HUES6 (cell line): ENCODE measurements around the gene HTRA1.

Experiments
- H3K27ac ChIP-seq: 2 replicates; pipeline ENCODE4 v1.7.0; 2013; ENCODE audit warnings: low read depth, mild to moderate bottlenecking, low read length, inconsistent platforms
- H3K27me3 ChIP-seq: 2 replicates; pipeline ENCODE4 v1.6.1; 2013; ENCODE audit warnings: low read length; ENCODE audit not compliant: control insufficient read depth, insufficient read depth
- H3K36me3 ChIP-seq: 2 replicates; pipeline ENCODE4 v1.6.1; 2013; ENCODE audit warnings: low read length; ENCODE audit not compliant: control insufficient read depth, insufficient read depth
- H3K4me1 ChIP-seq: 2 replicates; pipeline ENCODE4 v1.6.1; 2013; ENCODE audit warnings: low read length; ENCODE audit not compliant: control insufficient read depth, insufficient read depth
- H3K4me3 ChIP-seq: 2 replicates; pipeline ENCODE4 v1.5.1; 2013; ENCODE audit warnings: low read depth, low read length
- H3K9ac ChIP-seq: one replicate; pipeline ENCODE4 v1.6.1; 2013; ENCODE audit warnings: mild to moderate bottlenecking, low read length
- H3K9me3 ChIP-seq: 2 replicates; pipeline ENCODE4 v1.6.1; 2013; ENCODE audit warnings: low read depth, low read length; ENCODE audit not compliant: control insufficient read depth, insufficient read depth

HTRA1 gene

DNA sequence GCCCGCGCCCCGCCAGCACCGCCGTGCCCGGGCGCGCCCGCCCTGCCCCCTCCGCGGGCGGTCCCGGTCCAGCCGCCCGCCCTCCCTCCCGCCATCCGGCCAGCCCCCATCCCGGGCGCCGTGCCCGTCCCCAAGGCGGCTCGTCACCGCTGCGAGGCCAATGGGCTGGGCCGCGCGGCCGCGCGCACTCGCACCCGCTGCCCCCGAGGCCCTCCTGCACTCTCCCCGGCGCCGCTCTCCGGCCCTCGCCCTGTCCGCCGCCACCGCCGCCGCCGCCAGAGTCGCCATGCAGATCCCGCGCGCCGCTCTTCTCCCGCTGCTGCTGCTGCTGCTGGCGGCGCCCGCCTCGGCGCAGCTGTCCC, at the start of gene HTRA1:
HTRA1 (plus strand) TSS at position 187 of the 362 bp plus-strand sequence; CDS start at position 287, 100 bp downstream.
- H3K36me3 ChIP-seq: no peaks in the 10 kb centered on the region
- H3K27me3 ChIP-seq: peaks cover 82% of the 10 kb centered on the region
- H3K4me1 ChIP-seq: peaks cover 19% of the 10 kb centered on the region
- H3K4me3 ChIP-seq: peak within 1 kb of the TSS; percentile 80
- H3K27ac ChIP-seq: no peak within 1 kb of the TSS
- H3K9ac ChIP-seq: peak within 1 kb of the TSS; percentile 62
- no peaks in the 10 kb centered on the region for H3K9me3 ChIP-seq

DNA sequence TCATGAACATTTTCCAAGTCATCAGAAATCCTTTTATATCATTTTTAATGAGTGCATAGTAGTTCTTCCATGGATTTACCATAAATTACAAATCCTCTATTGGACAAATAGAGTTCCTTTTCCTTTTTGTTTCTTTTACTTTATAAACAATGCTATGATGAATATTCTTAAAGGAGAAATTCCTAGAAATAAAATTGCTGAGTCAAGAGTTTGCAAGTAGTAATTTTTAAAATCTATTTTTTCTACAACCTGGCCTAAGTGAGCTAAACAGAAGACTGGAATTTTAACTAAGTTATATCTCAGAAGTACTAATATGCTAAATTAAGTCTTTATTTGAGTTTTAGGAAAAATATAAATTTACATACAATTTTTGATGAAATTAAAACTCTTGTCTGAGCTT, 48.0 kb upstream of the HTRA1 start:
- Histone ChIP-seq H3K36me3 (peaks cover 25% of the 10 kb centered on the region), H3K27ac (no peak overlapping the region), H3K27me3 (no peaks in the 10 kb centered on the region), H3K4me1 (no peaks in the 10 kb centered on the region), H3K4me3 (no peak overlapping the region), H3K9me3 (no peaks in the 10 kb centered on the region), H3K9ac (no peak overlapping the region)

GRCh38 chr10:122417667-122418066, 43.7 kb upstream of the HTRA1 start:
- no peak overlapping the region for H3K27ac ChIP-seq
- no peak overlapping the region for H3K4me3 ChIP-seq
- peaks cover 36% of the 10 kb centered on the region for H3K36me3 ChIP-seq
- no peak overlapping the region for H3K9ac ChIP-seq
- H3K9me3 ChIP-seq: no peaks in the 10 kb centered on the region
- H3K4me1 ChIP-seq: no peaks in the 10 kb centered on the region
- no peaks in the 10 kb centered on the region for H3K27me3 ChIP-seq

DNA sequence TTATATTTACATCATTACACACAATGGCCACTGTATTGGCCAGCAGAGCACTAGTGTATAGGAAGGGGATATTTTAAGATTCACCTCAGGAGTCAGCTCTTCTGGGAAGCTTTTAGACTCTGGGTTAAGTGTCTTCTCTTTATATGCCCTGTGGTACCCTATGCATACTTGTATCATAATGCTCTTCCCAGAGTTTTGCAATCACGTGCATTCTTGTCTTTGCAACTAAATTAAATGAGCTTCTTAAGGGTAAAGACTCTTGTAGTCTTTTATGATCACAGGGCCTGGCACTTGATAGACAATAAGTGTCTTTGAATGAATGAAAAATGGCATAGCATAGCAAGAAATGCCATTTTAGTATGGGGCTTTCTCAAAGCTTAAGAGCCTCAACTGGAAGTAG, 42.3 kb upstream of the HTRA1 start:
- H3K36me3 ChIP-seq: peaks cover 36% of the 10 kb centered on the region
- no peaks in the 10 kb centered on the region for H3K27me3 ChIP-seq
- H3K27ac ChIP-seq: no peak overlapping the region

DNA sequence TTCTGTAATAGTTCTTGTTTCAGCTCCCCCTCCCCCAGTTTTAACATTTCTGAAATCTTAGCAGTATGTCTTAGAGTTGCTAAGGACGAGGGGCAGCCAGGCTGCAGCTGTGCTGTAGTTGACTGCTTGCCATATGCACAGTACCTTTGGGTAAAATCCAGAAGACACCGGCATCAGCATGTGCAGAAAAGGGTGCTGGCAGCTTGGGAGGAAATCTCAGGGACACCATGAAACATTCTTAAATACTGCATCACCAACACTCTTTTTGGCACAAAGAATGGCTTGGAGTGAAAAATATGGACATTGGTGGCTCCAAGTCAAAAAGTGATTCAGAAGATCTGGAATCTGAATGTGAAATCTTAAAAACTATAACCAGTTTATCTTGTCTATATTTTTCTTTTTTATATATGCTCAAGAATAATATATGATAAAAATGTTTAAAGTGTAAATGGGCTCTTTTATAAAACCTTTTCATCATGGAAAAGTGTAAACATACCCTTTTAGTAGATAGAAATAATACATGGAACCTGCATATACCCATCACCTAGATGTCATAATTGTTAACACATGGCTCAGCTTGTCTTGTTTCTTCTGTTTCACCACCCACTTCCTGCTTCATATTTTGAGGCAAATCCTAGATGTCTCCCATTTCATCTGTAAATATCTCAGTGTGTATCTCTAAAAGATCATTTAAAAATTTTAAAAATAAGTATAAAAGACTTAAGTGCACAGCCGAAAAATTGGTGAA, 41.3 kb upstream of the HTRA1 start:
- peaks cover 29% of the 10 kb centered on the region for H3K36me3 ChIP-seq
- no peaks in the 10 kb centered on the region for H3K9me3 ChIP-seq
- H3K4me1 ChIP-seq: no peaks in the 10 kb centered on the region
- no peak overlapping the region for H3K27ac ChIP-seq
- no peaks in the 10 kb centered on the region for H3K27me3 ChIP-seq
- no peak overlapping the region for H3K9ac ChIP-seq
- H3K4me3 ChIP-seq: no peak overlapping the region

More for the DNA sequence above, 42.3 kb upstream of the HTRA1 start:
- Histone ChIP-seq H3K4me3 (no peak overlapping the region), H3K4me1 (no peaks in the 10 kb centered on the region), H3K9me3 (no peaks in the 10 kb centered on the region), H3K9ac (no peak overlapping the region)

GRCh38 chr10:122420624-122421007, 40.7 kb upstream of the HTRA1 start:
- Histone ChIP-seq H3K27ac (no peak overlapping the region), H3K36me3 (peaks cover 25% of the 10 kb centered on the region), H3K9ac (no peak overlapping the region), H3K27me3 (no peaks in the 10 kb centered on the region), H3K4me3 (no peak overlapping the region), H3K4me1 (no peaks in the 10 kb centered on the region), H3K9me3 (no peaks in the 10 kb centered on the region)

- H3K4me1 ChIP-seq: no peaks in the 10 kb centered on the region
- H3K9ac ChIP-seq: no peak overlapping the region
- H3K4me3 ChIP-seq: no peak overlapping the region
- peaks cover 20% of the 10 kb centered on the region for H3K36me3 ChIP-seq
- no peak overlapping the region for H3K27ac ChIP-seq
- no peaks in the 10 kb centered on the region for H3K27me3 ChIP-seq
- H3K9me3 ChIP-seq: no peaks in the 10 kb centered on the region
These were observed 40.2 kb upstream of the HTRA1 start for GRCh38 chr10:122421054-122421625.

GRCh38 chr10:122421742-122422141, 39.6 kb upstream of the HTRA1 start:
- H3K27ac ChIP-seq: no peak overlapping the region
- no peak overlapping the region for H3K4me3 ChIP-seq
- H3K27me3 ChIP-seq: no peaks in the 10 kb centered on the region
- H3K4me1 ChIP-seq: no peaks in the 10 kb centered on the region
- no peak overlapping the region for H3K9ac ChIP-seq
- H3K36me3 ChIP-seq: peaks cover 17% of the 10 kb centered on the region
- H3K9me3 ChIP-seq: no peaks in the 10 kb centered on the region

GRCh38 chr10:122422266-122422989, 38.9 kb upstream of the HTRA1 start:
- H3K27ac ChIP-seq: no peak overlapping the region

GRCh38 chr10:122424059-122424458, 37.3 kb upstream of the HTRA1 start:
- H3K27me3 ChIP-seq: no peaks in the 10 kb centered on the region
- H3K36me3 ChIP-seq: peaks cover 15% of the 10 kb centered on the region
- no peak overlapping the region for H3K9ac ChIP-seq
- no peak overlapping the region for H3K4me3 ChIP-seq
- no peaks in the 10 kb centered on the region for H3K4me1 ChIP-seq
- H3K9me3 ChIP-seq: no peaks in the 10 kb centered on the region
- H3K27ac ChIP-seq: no peak overlapping the region

More at GRCh38 chr10:122422266-122422989, 38.9 kb upstream of the HTRA1 start:
- peaks cover 17% of the 10 kb centered on the region for H3K36me3 ChIP-seq
- H3K4me3 ChIP-seq: no peak overlapping the region
- no peaks in the 10 kb centered on the region for H3K9me3 ChIP-seq
- H3K27me3 ChIP-seq: no peaks in the 10 kb centered on the region
- H3K4me1 ChIP-seq: no peaks in the 10 kb centered on the region
- no peak overlapping the region for H3K9ac ChIP-seq

GRCh38 chr10:122426829-122427228, 34.5 kb upstream of the HTRA1 start:
- Histone ChIP-seq H3K4me3 (no peak overlapping the region), H3K4me1 (no peaks in the 10 kb centered on the region), H3K27me3 (no peaks in the 10 kb centered on the region), H3K36me3 (peaks cover 16% of the 10 kb centered on the region), H3K27ac (no peak overlapping the region), H3K9me3 (no peaks in the 10 kb centered on the region), H3K9ac (no peak overlapping the region)
